Tibial nerve (tissue), 3 donors: ENCODE measurements around the gene ZFYVE28.

Experiments used
- CTCF ChIP-seq, 5 experiments: fragments of 200-600 bp in 3 of 5; fragments of 450-650 bp in 2 of 5; sonication (generic) in 3 of 5; IDR thresholded peaks; one replicate each; pipeline ENCODE4 v1.5.1; 2016 to 2019; ENCODE audit warnings: antibody characterized with exemption in 5 of 5, mild to moderate bottlenecking in 3 of 5, moderate library complexity in 2 of 5
- POLR2A ChIP-seq, 2 donors: fragments of 450-650 bp; IDR thresholded peaks; one replicate each; pipeline ENCODE4 v1.6.1; 2017; ENCODE audit warnings: antibody characterized with exemption in 2 of 2, mild to moderate bottlenecking in 2 of 2, moderate library complexity in 2 of 2

- TF ChIP-seq CTCF (IDR thresholded peaks at IDR 0.05), result no peak
- TF ChIP-seq POLR2A (IDR thresholded peaks at IDR 0.05), result no peak
Measured at GRCh38 chr4:2327579-2327978, 90.9 kb downstream of the ZFYVE28 start.
